Breast epithelium (tissue), 4 donors: ENCODE results near the gene ADARB2. TPM values are rescaled to one million over a fixed set of nuclear protein-coding genes. Genes with fewer than 3 reads are reported as not detected.

Experiments used
- DNase-seq, 2 donors: peaks; one replicate each; pipeline ENCODE4 v3.0.0-alpha.2; 2019; ENCODE audit warnings: low spot score in 2 of 2
- H3K27ac ChIP-seq, 2 donors: fragments of 200-600 bp; sonication (generic) in 1 of 2; one replicate each; pipeline ENCODE4 v1.5.1; 2016 to 2019; ENCODE audit warnings: mild to moderate bottlenecking in 1 of 2
- H3K27me3 ChIP-seq, 2 donors: fragments of 200-600 bp; sonication (generic) in 1 of 2; one replicate each; pipeline versions ENCODE4 v1.5.1 to v1.6.0; 2017 to 2019; ENCODE audit warnings: control low read depth in 1 of 2, mild to moderate bottlenecking in 1 of 2
- H3K36me3 ChIP-seq: fragments of 200-600 bp; one replicate; pipeline ENCODE4 v1.5.1; 2019
- H3K4me1 ChIP-seq, 2 donors: fragments of 200-600 bp; sonication (generic); one replicate each; pipeline ENCODE4 v1.5.1; 2016 to 2019; ENCODE audit warnings: control low read depth in 1 of 2
- H3K4me3 ChIP-seq, 3 donors: fragments of 200-600 bp; sonication (generic); 1 replicate in 2 of 3; 2 replicates in 1 of 3; pipeline ENCODE4 v1.5.1; 2016 to 2019; ENCODE audit warnings: mild to moderate bottlenecking in 3 of 3, moderate library complexity in 2 of 3
- H3K9me3 ChIP-seq, 2 donors: fragments of 200-600 bp; sonication (generic) in 1 of 2; one replicate each; pipeline ENCODE4 v1.5.1; 2016 to 2019; ENCODE audit warnings: control low read depth in 1 of 2
- CTCF ChIP-seq, 3 donors: fragments of 450-650 bp; IDR thresholded peaks; one replicate each; pipeline ENCODE4 v1.5.1; 2016 to 2017; ENCODE audit warnings: antibody characterized with exemption in 3 of 3, mild to moderate bottlenecking in 3 of 3, moderate library complexity in 3 of 3
- POLR2A ChIP-seq: fragments of 450-650 bp; IDR thresholded peaks from one replicate; pipeline ENCODE4 v1.6.1; 2016; ENCODE audit warnings: antibody characterized with exemption, mild to moderate bottlenecking, moderate library complexity
- POLR2AphosphoS5 ChIP-seq, 3 donors: sonication (generic); formaldehyde crosslinking; IDR thresholded peaks; one replicate each; pipeline ENCODE4 v1.6.1; 2017; ENCODE audit warnings: antibody characterized with exemption in 3 of 3
- intact Hi-C: fragments of 100-400 bp; cut with DNase I; formaldehyde crosslinking; loops from one replicate; pipeline ENCODE4 v1.15.1; 2023; ENCODE audit warnings: low total_unique reads
- total RNA-seq, 3 donors: library from RNA; depleted of rRNA; stranded (reverse); fragments of >200 nt; gene quantifications; one replicate each; pipeline ENCODE4 v1.1.0, GENCODE V29; 2016

Gene ADARB2
- total RNA-seq, 3 donors from 2014 or later, result 0.32 to 3.9 (median 2.0) TPM

GRCh38 chr10:1402816-1403507 lies 334.4 kb downstream of the ADARB2 start:
- H3K27me3 ChIP-seq, result peaks cover 0 to 20% of the 10 kb centered on the region in 2 donors
- no peaks in the 10 kb centered on the region for H3K36me3 ChIP-seq
- H3K4me3 ChIP-seq, result no peak overlapping the region
- no peaks in the 10 kb centered on the region for H3K9me3 ChIP-seq
- TF ChIP-seq POLR2A (no peak), POLR2AphosphoS5 (IDR thresholded peaks at IDR 0.05) (no peak), CTCF (IDR thresholded peaks at IDR 0.05) (no peak)
- no peaks in the 10 kb centered on the region for H3K4me1 ChIP-seq
- intact Hi-C loops, result no loop called here
- DNase-seq, result no peak
- H3K27ac ChIP-seq, result no peak overlapping the region

- intact Hi-C loops, result no loop called here
- no peak for DNase-seq
- Histone ChIP-seq H3K27ac (no peak overlapping the region), H3K4me1 (no peaks in the 10 kb centered on the region), H3K27me3 (peaks cover 0 to 18% of the 10 kb centered on the region in 2 donors), H3K4me3 (no peak overlapping the region), H3K9me3 (no peaks in the 10 kb centered on the region), H3K36me3 (no peaks in the 10 kb centered on the region)
- TF ChIP-seq POLR2AphosphoS5 (IDR thresholded peaks at IDR 0.05), result no peak
- no peak for TF ChIP-seq CTCF (IDR thresholded peaks at IDR 0.05)
- TF ChIP-seq POLR2A, result no peak
These were observed 335.1 kb downstream of the ADARB2 start for GRCh38 chr10:1402016-1402770.

- H3K4me1 ChIP-seq, result no peaks in the 10 kb centered on the region
- no peak overlapping the region for H3K4me3 ChIP-seq
- H3K9me3 ChIP-seq, result no peaks in the 10 kb centered on the region
- intact Hi-C loops, result no loop called here
- no peak for DNase-seq
- H3K27me3 ChIP-seq, result peaks cover 0 to 14% of the 10 kb centered on the region in 2 donors
- no peak for TF ChIP-seq POLR2A
- TF ChIP-seq POLR2AphosphoS5 (IDR thresholded peaks at IDR 0.05), result no peak
- no peak for TF ChIP-seq CTCF (IDR thresholded peaks at IDR 0.05)
- no peak overlapping the region for H3K27ac ChIP-seq
- no peaks in the 10 kb centered on the region for H3K36me3 ChIP-seq
These were observed 336.0 kb downstream of the ADARB2 start for GRCh38 chr10:1401071-1401965.

- Histone ChIP-seq H3K4me1 (no peaks in the 10 kb centered on the region), H3K36me3 (no peaks in the 10 kb centered on the region), H3K27ac (no peak overlapping the region), H3K27me3 (peaks cover 0 to 14% of the 10 kb centered on the region in 2 donors), H3K9me3 (no peaks in the 10 kb centered on the region), H3K4me3 (no peak overlapping the region)
- no peak for DNase-seq
- intact Hi-C loops, result no loop called here
- TF ChIP-seq POLR2A, result no peak
- no peak for TF ChIP-seq POLR2AphosphoS5 (IDR thresholded peaks at IDR 0.05)
- no peak for TF ChIP-seq CTCF (IDR thresholded peaks at IDR 0.05)
These were observed 336.9 kb downstream of the ADARB2 start for GRCh38 chr10:1400101-1401070.
